Activated CD4-positive, alpha-beta T cell treated with anti-CD3 and anti-CD28 coated beads, Interleukin-2, Interleukin-4, amounts not matched to agents 100 ng/mL and 50 ng/mL, durations not matched to agents 16 hours and 8 hours (primary cell): ENCODE data around the gene ZNF490.
"Not testable (repeated sequence)": the region's sequence is repeated elsewhere in the genome, so short reads cannot be mapped to it uniquely, and the experiment has no call there.

Experiments used
- DNase-seq: peaks from one replicate; pipeline ENCODE4 v3.0.0-alpha.2; 2020; ENCODE audit warnings: low spot score

Gene ZNF490

GRCh38 chr19:12621253-12622024 lies 10.8 kb upstream of the ZNF490 start:
- DNase-seq: not testable (repeated sequence)

- no peak for DNase-seq
Measured at GRCh38 chr19:12617646-12618045, 7.0 kb upstream of the ZNF490 start.

GRCh38 chr19:12611361-12611699 lies 717 bp upstream of the ZNF490 start:
- no peak for DNase-seq

- DNase-seq: no peak
Measured at GRCh38 chr19:12607631-12608030, 3.0 kb downstream of the ZNF490 start.

- no peak for DNase-seq
Measured at GRCh38 chr19:12606796-12607195, 3.8 kb downstream of the ZNF490 start.

GRCh38 chr19:12603714-12604113 lies 6.9 kb downstream of the ZNF490 start:
- peak; percentile 50 for DNase-seq

- DNase-seq: no peak
Measured at GRCh38 chr19:12597594-12597993, 13.0 kb downstream of the ZNF490 start.

- DNase-seq: no peak
Measured at GRCh38 chr19:12596927-12597548, 13.6 kb downstream of the ZNF490 start.

GRCh38 chr19:12596485-12596884 lies 14.1 kb downstream of the ZNF490 start:
- DNase-seq: no peak

- no peak for DNase-seq
Measured at GRCh38 chr19:12581100-12581499, 29.5 kb downstream of the ZNF490 start.

GRCh38 chr19:12580180-12580694 lies 30.4 kb downstream of the ZNF490 start:
- no peak for DNase-seq

GRCh38 chr19:12578641-12579040 lies 32.0 kb downstream of the ZNF490 start:
- DNase-seq: no peak

- DNase-seq: no peak
Measured at GRCh38 chr19:12574036-12574435, 36.6 kb downstream of the ZNF490 start.

- DNase-seq: no peak
Measured at GRCh38 chr19:12567951-12568350, 42.7 kb downstream of the ZNF490 start.

GRCh38 chr19:12566380-12566779 lies 44.2 kb downstream of the ZNF490 start:
- DNase-seq: not testable (repeated sequence)

GRCh38 chr19:12564016-12564664 lies 46.5 kb downstream of the ZNF490 start:
- DNase-seq: peak; percentile 92

- no peak for DNase-seq
Measured at GRCh38 chr19:12555456-12555930, 55.1 kb downstream of the ZNF490 start.

- DNase-seq: peak; percentile 98
Measured at GRCh38 chr19:12551060-12551832, 59.4 kb downstream of the ZNF490 start, which contains the start of gene ZNF564. ZNF564 (minus strand) TSS chr19:12551482; CDS start chr19:12551332, 150 bp downstream.

- DNase-seq: no peak
Measured at GRCh38 chr19:12546903-12547302, 63.7 kb downstream of the ZNF490 start.

GRCh38 chr19:12546068-12546467 lies 64.5 kb downstream of the ZNF490 start:
- no peak for DNase-seq

- no peak for DNase-seq
Measured at GRCh38 chr19:12545267-12545666, 65.3 kb downstream of the ZNF490 start.

- no peak for DNase-seq
Measured at GRCh38 chr19:12544401-12544876, 66.2 kb downstream of the ZNF490 start.
